Upper lobe of left lung (tissue), 4 donors: Measurements from ENCODE around the gene DARS2.
"Not testable (repeated sequence)": the region's sequence is repeated elsewhere in the genome, so short reads cannot be mapped to it uniquely, and the experiment has no call there.

Source experiments
- EP300 ChIP-seq, 4 donors: sonication (generic); formaldehyde crosslinking; IDR thresholded peaks; one replicate each; pipeline ENCODE4 v1.5.1; 2017; ENCODE audit warnings: antibody characterized with exemption in 4 of 4, control low read depth in 2 of 4
- TF ChIP-seq, protein P1 (sequence below), 6 experiments: fragments of 450-650 bp in 4 of 6; fragments of 200-600 bp in 2 of 6; sonication (generic) in 2 of 6; IDR thresholded peaks; one replicate each; pipeline ENCODE4 v1.5.1; 2016 to 2019; ENCODE audit warnings: antibody characterized with exemption in 6 of 6

DNA sequence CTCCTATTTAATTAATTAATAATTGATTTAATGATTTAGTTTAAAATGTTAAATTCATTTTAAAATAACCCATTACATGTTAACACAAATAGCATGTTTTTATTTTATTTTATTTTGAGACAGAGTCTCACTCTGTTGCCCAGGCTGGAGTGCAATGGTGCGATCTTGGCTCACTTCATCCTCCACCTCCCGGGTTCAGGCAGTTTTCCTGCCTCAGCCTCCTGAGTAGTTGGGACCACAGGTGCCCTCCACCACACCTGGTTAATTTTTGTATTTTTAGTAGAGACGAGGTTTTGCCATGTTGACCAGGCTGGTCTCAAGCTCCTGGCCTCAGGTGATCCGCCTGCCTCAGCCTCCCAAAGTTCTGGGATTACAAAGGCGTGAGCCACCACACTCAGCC lies 35.1 kb downstream of the DARS2 start:
- not testable (repeated sequence) for TF ChIP-seq EP300 (IDR thresholded peaks at IDR 0.05)
- TF ChIP-seq, protein P1, sequence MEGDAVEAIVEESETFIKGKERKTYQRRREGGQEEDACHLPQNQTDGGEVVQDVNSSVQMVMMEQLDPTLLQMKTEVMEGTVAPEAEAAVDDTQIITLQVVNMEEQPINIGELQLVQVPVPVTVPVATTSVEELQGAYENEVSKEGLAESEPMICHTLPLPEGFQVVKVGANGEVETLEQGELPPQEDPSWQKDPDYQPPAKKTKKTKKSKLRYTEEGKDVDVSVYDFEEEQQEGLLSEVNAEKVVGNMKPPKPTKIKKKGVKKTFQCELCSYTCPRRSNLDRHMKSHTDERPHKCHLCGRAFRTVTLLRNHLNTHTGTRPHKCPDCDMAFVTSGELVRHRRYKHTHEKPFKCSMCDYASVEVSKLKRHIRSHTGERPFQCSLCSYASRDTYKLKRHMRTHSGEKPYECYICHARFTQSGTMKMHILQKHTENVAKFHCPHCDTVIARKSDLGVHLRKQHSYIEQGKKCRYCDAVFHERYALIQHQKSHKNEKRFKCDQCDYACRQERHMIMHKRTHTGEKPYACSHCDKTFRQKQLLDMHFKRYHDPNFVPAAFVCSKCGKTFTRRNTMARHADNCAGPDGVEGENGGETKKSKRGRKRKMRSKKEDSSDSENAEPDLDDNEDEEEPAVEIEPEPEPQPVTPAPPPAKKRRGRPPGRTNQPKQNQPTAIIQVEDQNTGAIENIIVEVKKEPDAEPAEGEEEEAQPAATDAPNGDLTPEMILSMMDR (IDR thresholded peaks at IDR 0.05) = not testable (repeated sequence)
